Suppressor macrophage treated with lipopolysaccharide for 4 hours (primary cell): ENCODE results near the gene SCYGR5.

Experiments used
- DNase-seq: peaks from one replicate; pipeline ENCODE4 v3.0.0-alpha.2; 2020

Gene SCYGR5

GRCh38 chr2:227674485-227674884, 7.9 kb downstream of the SCYGR5 start:
- no peak for DNase-seq

GRCh38 chr2:227677928-227678327, 11.3 kb downstream of the SCYGR5 start:
- DNase-seq, result no peak

GRCh38 chr2:227684258-227684657, 17.7 kb downstream of the SCYGR5 start:
- DNase-seq, result no peak

GRCh38 chr2:227687189-227687588, 20.6 kb downstream of the SCYGR5 start:
- DNase-seq, result no peak

GRCh38 chr2:227696990-227697679, 30.5 kb downstream of the SCYGR5 start:
- DNase-seq, result peak; percentile 12

GRCh38 chr2:227701556-227701955, 35.0 kb downstream of the SCYGR5 start:
- no peak for DNase-seq

GRCh38 chr2:227703280-227703732, 36.7 kb downstream of the SCYGR5 start:
- no peak for DNase-seq

- no peak for DNase-seq
Measured at GRCh38 chr2:227703961-227704360, 37.4 kb downstream of the SCYGR5 start.

GRCh38 chr2:227706859-227707258, 40.3 kb downstream of the SCYGR5 start:
- no peak for DNase-seq

- DNase-seq, result no peak
Measured at GRCh38 chr2:227707390-227707789, 40.8 kb downstream of the SCYGR5 start.

GRCh38 chr2:227710986-227711385, 44.4 kb downstream of the SCYGR5 start:
- no peak for DNase-seq

- no peak for DNase-seq
Measured at GRCh38 chr2:227713291-227713690, 46.7 kb downstream of the SCYGR5 start.

GRCh38 chr2:227716501-227716900, 49.9 kb downstream of the SCYGR5 start:
- DNase-seq, result no peak
